ENCODE results near the gene WNT11.

DNA sequence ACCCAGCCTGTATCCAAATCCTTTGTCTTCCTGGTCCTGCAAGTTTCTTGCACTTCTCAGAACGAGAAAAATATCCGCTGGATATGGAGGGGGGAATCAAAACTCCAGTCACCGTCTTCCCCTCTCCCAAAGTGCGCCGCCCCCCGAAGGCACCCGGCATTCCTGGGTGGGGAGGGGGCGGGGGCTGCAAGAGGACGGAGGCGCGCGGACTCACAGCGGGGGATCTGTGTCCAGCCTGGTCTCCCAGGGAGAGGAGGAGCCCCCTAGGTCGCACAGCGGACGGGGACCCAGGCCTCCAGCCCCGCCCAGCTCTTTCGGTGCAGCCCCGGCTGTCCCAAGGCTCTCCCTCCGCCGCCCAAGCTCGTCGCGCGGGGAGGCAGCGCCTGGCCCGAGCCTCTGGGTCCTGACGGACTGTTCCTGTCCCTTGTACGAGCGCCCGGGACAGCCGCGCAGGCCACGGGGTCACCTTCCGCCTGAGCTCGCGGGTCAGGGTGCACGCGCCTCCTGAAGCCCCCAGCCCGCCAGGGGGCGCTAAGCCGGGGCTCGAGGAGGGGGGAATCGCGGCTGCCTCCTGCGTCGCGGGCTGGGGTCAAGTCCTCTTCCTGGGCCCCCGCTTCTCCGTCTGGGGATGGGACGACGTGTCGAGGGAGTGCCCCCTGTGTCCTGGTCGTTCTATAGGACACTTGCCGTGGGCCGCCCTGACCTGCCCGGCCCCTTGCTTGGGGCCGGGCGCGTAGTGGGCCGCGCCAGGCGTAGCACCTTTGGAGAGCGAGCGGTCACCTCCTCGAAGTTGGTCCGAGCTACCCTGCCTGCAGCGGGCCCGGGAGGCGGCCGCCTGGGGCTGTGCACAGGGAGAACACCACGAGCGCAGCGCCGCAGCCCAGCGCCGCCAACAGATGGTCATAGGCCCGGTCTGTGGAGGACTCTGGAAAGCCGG, 2.4 kb upstream of the WNT11 start:
- TF ChIP-seq CTCF (IDR thresholded peaks at IDR 0.05; ENCODE audit: low read depth, low read length, poor library complexity, severe bottlenecking) (peak; percentile 81), EZH2phosphoT487 (IDR thresholded peaks at IDR 0.05; ENCODE audit: borderline replicate concordance, low read length) (0 out of 2 replicates have a peak, but pooled peaks have one; percentile 74)

All from DOHH2 (cell line).